Spinal cord (tissue), 10 donors: ENCODE results near the gene SLC6A13. TPM values are rescaled to one million over a fixed set of nuclear protein-coding genes. Genes with fewer than 3 reads are reported as not detected.

Source experiments
- DNase-seq, 6 donors: peaks; one replicate each; pipeline versions ENCODE4 v3.0.0 to v3.0.0-alpha.2; 2013 to 2015; ENCODE audit warnings: low spot score in 6 of 6, low read depth in 4 of 6
- H3K27ac ChIP-seq: one replicate; pipeline ENCODE4 v1.5.1; 2013; ENCODE audit warnings: low read depth, low read length, control low read depth
- H3K27me3 ChIP-seq: one replicate; pipeline ENCODE4 v1.6.1; 2013; ENCODE audit warnings: low read length; ENCODE audit not compliant: control insufficient read depth, insufficient read depth
- H3K36me3 ChIP-seq: one replicate; pipeline ENCODE4 v1.6.1; 2013; ENCODE audit warnings: low read length; ENCODE audit not compliant: control insufficient read depth, insufficient read depth
- H3K4me1 ChIP-seq: one replicate; pipeline ENCODE4 v1.6.1; 2013; ENCODE audit warnings: low read length; ENCODE audit not compliant: control insufficient read depth, insufficient read depth
- H3K4me3 ChIP-seq: one replicate; pipeline ENCODE4 v1.5.1; 2013; ENCODE audit warnings: low read depth, low read length, control low read depth
- H3K9me3 ChIP-seq: one replicate; pipeline ENCODE4 v1.6.1; 2013; ENCODE audit warnings: low read length; ENCODE audit not compliant: control insufficient read depth, insufficient read depth
- WGBS: methylation state at CpG from one replicate; pipeline ENCODE4 v1.1.5; 2013; ENCODE audit warnings: missing lambda C conversion rate; ENCODE audit not compliant: insufficient coverage; 5-methylcytosine and 5-hydroxymethylcytosine counted together
- polyA plus RNA-seq, 2 donors: library from polyadenylated mRNA; unstranded; fragments of 120-200 nt; gene quantifications; one replicate each; pipeline ENCODE4 v1.2.1, GENCODE V29; 2013; ENCODE audit not compliant: insufficient read length in 2 of 2
- total RNA-seq, 2 donors: library from RNA; depleted of rRNA in 1 of 2; stranded (reverse); fragments of 120-200 nt in 1 of 2; fragments of >200 nt in 1 of 2; gene quantifications; one replicate each; pipeline versions ENCODE4 v1.2.3 to v1.2.4, GENCODE V29; 2013 to 2014
- donor health status: healthy.

SLC6A13 gene
- total and polyA plus RNA-seq, 4 donors, result 33.6 to 711 (median 153) TPM

DNA sequence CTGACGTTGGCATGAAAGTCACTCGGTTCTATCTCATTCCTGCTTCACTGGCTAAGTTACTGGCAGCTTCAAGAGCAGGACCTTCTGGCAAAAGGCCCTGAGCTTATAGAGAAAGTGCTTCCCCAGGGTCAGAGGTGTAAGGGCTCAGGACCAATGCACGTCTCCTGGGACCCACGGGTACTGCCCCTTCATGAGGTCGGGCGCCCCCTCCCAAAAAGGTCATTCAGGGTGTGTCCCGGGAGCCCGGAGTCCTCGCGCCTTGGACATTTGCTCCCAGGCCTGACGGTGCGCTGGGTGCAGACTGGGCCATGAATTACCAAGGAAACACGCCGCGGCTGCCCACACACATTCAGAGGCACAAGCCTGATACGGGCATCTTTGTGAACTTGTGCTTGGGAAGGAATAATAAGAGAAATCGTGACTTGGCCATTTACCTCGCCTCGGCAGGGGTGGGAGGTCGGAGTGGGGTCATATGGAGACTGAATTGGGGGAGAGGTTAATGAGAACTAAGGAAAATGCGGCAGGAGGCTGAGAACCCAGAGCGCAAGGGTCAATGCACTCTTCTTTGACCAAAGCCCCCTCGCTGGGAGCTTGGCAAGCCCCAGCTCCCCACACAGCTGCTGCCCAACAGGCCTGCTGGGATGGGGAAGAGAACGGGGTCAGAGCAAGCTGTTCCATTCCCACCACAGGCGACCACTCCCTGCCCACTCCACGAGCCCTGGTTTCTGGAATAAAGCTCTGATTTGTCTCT is 33.0 kb downstream of the SLC6A13 start:
- H3K4me1 ChIP-seq, result peaks cover 52% of the 10 kb centered on the region
- no peaks in the 10 kb centered on the region for H3K27me3 ChIP-seq
- H3K4me3 ChIP-seq, result no peak overlapping the region
- no peaks in the 10 kb centered on the region for H3K36me3 ChIP-seq
- WGBS, result 23% methylated on average over 18 of the region's 26 CpGs
- H3K9me3 ChIP-seq, result no peaks in the 10 kb centered on the region
- DNase-seq, result peak in 3 of 6 donors; percentile 12 to 77 (median 28)
- no peak overlapping the region for H3K27ac ChIP-seq

GRCh38 chr12:228846-229200 is 33.8 kb downstream of the SLC6A13 start:
- Histone ChIP-seq H3K9me3 (no peaks in the 10 kb centered on the region), H3K27me3 (no peaks in the 10 kb centered on the region), H3K4me1 (peaks cover 55% of the 10 kb centered on the region), H3K4me3 (no peak overlapping the region), H3K27ac (no peak overlapping the region), H3K36me3 (no peaks in the 10 kb centered on the region)
- DNase-seq, result no peak
- 81% methylated on average over 3 of the region's 3 CpGs for WGBS

DNA sequence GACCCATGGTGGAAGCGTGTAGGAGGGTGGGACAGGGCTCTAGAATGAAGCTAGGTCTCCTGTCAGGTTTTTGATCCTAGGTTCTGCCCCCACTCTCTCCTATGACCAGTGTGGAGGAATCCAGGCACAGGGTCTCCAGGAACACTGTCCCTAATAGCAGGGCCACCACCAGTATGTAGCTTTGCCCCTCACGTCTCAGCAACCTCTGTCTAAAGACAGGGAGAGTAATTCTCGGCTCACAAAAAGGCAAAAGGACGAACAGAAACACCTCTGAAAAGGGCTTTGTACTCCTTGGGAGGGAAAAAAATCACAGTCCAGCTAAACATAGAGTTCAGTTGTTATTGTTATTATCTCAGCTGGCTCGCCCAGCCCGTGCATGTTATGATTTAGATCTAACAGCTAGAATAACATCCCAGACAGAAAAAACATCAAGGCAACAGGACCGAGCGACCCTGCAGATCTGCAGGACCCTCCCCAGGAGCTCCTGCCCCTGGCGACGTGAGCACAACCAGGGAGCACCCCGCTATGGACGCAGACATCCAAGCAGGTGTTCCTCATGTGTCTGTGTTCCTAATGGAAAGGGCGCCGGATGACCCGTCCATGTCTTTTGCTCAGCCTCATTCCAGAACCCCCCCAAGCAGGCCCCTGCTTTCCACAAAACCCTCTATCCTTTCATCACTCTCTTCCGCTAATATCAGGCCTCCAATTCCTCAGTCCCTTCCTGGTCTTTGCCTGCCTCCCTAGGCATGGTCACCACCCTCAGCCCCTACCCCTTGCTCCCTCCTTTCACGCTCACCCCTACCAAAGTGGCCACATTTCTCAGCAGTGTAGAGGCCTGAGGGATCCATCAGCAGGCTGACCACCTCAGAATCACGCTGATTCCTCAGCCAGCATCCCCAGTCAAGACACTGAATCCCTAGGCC is 34.5 kb downstream of the SLC6A13 start:
- H3K27ac ChIP-seq, result peak overlapping the region; percentile 42
- WGBS, result 81% methylated on average over 13 of the region's 18 CpGs

DNA sequence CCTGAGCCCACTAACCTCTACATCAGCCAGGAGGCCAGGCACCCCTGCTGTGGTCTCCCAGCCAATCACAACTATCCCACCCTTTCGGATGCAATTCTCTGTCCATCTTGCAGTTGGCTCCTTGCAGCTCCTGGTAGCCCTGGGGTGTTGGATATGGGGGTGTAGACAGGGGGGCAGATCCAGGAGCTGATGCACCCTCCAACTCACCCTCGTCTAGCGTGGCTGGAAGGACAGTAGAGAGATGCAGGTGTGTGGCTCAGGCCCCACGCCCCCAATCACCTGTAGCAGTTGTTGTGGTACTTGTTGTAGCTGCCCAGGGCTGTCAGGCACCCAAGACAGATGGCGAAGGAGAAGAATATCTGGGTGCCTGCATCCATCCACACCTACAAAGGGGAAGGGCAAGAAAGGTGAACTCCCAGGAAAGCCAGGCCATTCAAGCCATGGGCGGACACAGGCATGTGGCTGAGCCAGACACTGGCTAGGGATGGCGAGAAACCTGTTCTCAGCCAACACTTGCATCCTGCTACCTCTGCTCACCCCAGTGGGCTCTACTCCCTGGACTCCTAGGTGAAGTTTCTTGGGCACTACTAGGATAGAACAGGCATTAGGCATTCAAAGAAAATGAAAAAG is 35.2 kb downstream of the SLC6A13 start:
- H3K27ac ChIP-seq, result peak overlapping the region; percentile 42
- WGBS, result 92% methylated on average over 3 of the region's 7 CpGs
- DNase-seq, result no peak
- H3K4me3 ChIP-seq, result no peak overlapping the region
- H3K4me1 ChIP-seq, result peaks cover 49% of the 10 kb centered on the region
- no peaks in the 10 kb centered on the region for H3K36me3 ChIP-seq
- H3K27me3 ChIP-seq, result no peaks in the 10 kb centered on the region
- H3K9me3 ChIP-seq, result no peaks in the 10 kb centered on the region

More for the DNA sequence above, 34.5 kb downstream of the SLC6A13 start:
- Histone ChIP-seq H3K9me3 (no peaks in the 10 kb centered on the region), H3K4me1 (peaks cover 57% of the 10 kb centered on the region), H3K4me3 (no peak overlapping the region), H3K36me3 (no peaks in the 10 kb centered on the region), H3K27me3 (no peaks in the 10 kb centered on the region)
- DNase-seq, result peak in 1 of 6 donors; percentile 70

- H3K4me1 ChIP-seq, result peaks cover 49% of the 10 kb centered on the region
- H3K4me3 ChIP-seq, result no peak overlapping the region
- DNase-seq, result no peak
- 89% methylated on average over 14 of the region's 14 CpGs for WGBS
- H3K27ac ChIP-seq, result no peak overlapping the region
- no peaks in the 10 kb centered on the region for H3K36me3 ChIP-seq
- no peaks in the 10 kb centered on the region for H3K27me3 ChIP-seq
- no peaks in the 10 kb centered on the region for H3K9me3 ChIP-seq
Observed at GRCh38 chr12:226401-226800, 36.2 kb downstream of the SLC6A13 start.

- 95% methylated on average over 18 of the region's 18 CpGs for WGBS
Observed at GRCh38 chr12:225012-225411, 37.6 kb downstream of the SLC6A13 start.

DNA sequence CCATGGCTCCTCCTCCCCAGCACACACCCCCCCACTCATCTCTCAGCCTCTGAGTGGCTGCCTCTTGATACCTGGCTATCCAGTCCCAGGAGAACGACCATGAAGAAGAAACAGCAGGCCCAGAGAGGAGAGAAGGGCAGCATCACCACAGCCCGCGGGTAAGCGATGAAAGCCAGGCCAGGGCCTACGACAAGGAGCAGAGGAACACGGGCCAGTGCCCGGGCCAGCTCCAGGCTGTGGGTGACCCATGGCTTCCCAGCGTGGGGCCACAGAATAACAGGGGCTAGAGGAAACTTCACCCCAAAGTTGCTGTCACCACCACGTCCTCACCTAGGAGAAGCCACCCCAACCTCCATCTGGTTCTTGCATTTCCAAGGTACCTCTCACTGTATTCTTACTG is 38.3 kb downstream of the SLC6A13 start:
- no peaks in the 10 kb centered on the region for H3K36me3 ChIP-seq
- DNase-seq, result no peak
- peaks cover 53% of the 10 kb centered on the region for H3K4me1 ChIP-seq
- no peaks in the 10 kb centered on the region for H3K9me3 ChIP-seq
- H3K27ac ChIP-seq, result no peak overlapping the region
- no peaks in the 10 kb centered on the region for H3K27me3 ChIP-seq
- WGBS, result 98% methylated on average over 8 of the region's 9 CpGs
- H3K4me3 ChIP-seq, result no peak overlapping the region

More at GRCh38 chr12:225012-225411, 37.6 kb downstream of the SLC6A13 start:
- DNase-seq, result no peak
- no peaks in the 10 kb centered on the region for H3K36me3 ChIP-seq
- H3K27ac ChIP-seq, result no peak overlapping the region
- H3K9me3 ChIP-seq, result no peaks in the 10 kb centered on the region
- no peak overlapping the region for H3K4me3 ChIP-seq
- peaks cover 55% of the 10 kb centered on the region for H3K4me1 ChIP-seq
- no peaks in the 10 kb centered on the region for H3K27me3 ChIP-seq

DNA sequence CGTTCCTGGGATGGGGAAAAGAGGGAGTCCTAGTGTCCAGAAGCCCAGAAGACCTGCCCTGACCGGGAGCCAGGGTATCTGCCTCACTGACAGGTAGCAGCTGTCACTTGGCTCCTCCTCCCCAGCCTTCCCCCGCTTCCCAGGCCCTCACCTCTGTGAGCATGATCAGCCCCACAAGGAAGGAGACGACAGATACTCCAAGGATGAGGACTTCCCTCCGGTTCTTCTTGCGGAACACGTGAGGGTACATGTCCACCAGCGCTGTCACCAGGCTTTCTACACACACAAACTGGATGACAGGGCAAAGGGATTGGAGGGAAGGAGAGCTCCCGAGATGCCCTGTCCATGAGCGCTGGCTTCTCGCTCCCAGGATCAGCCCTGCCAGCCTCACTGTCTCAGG is 38.8 kb downstream of the SLC6A13 start:
- Histone ChIP-seq H3K36me3 (no peaks in the 10 kb centered on the region), H3K9me3 (no peaks in the 10 kb centered on the region), H3K27ac (no peak overlapping the region), H3K4me3 (no peak overlapping the region), H3K27me3 (no peaks in the 10 kb centered on the region), H3K4me1 (peaks cover 49% of the 10 kb centered on the region)
- DNase-seq, result no peak
- WGBS, result 83% methylated on average over 10 of the region's 11 CpGs

DNA sequence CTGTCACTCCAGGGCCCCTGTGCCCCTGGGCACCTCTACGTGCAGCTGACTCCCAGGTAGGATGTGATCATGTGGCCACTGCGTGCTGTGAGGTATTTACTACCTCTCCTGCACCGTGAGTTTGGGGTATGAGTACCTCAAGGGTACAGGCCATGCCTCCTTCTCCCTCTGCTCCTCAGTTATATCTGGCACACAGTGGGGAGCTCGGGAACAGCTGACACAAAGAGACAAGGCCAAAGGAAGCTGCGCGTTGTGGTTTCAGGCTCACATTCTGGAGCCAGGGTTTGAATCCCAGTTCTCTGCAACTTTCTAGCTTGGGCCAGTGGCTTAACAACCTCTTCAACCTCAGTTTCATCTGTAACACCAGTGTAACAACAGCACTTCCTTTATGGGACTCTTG is 40.9 kb downstream of the SLC6A13 start:
- no peaks in the 10 kb centered on the region for H3K36me3 ChIP-seq
- H3K27me3 ChIP-seq, result no peaks in the 10 kb centered on the region
- no peak for DNase-seq
- H3K4me1 ChIP-seq, result peaks cover 39% of the 10 kb centered on the region
- no peak overlapping the region for H3K27ac ChIP-seq
- H3K9me3 ChIP-seq, result no peaks in the 10 kb centered on the region
- no peak overlapping the region for H3K4me3 ChIP-seq
- WGBS, result 74% methylated on average over 5 of the region's 6 CpGs
